IPS-18a (cell line): ENCODE data around the gene MAP2K3.
A peak's percentile ranks its signal among the peaks of the same experiment; 100 is the strongest.

Source experiments
- H3K27ac ChIP-seq: one replicate; pipeline ENCODE4 v1.5.1; 2013; ENCODE audit warnings: low read length
- H3K27me3 ChIP-seq: one replicate; pipeline ENCODE4 v1.6.1; 2013; ENCODE audit warnings: mild to moderate bottlenecking, low read length; ENCODE audit not compliant: control insufficient read depth, insufficient read depth
- H3K36me3 ChIP-seq: one replicate; pipeline ENCODE4 v1.6.1; 2013; ENCODE audit warnings: low read depth, low read length; ENCODE audit not compliant: control insufficient read depth
- H3K4me1 ChIP-seq: one replicate; pipeline ENCODE4 v1.6.1; 2013; ENCODE audit warnings: low read depth, low read length; ENCODE audit not compliant: control insufficient read depth
- H3K4me3 ChIP-seq: one replicate; pipeline ENCODE4 v1.5.1; 2013; ENCODE audit warnings: low read length
- H3K9ac ChIP-seq: one replicate; pipeline ENCODE4 v1.6.1; 2013; ENCODE audit warnings: mild to moderate bottlenecking, low read length, moderate library complexity
- H3K9me3 ChIP-seq: one replicate; pipeline ENCODE4 v1.6.1; 2013; ENCODE audit warnings: low read depth, low read length; ENCODE audit not compliant: control insufficient read depth

MAP2K3 gene

DNA sequence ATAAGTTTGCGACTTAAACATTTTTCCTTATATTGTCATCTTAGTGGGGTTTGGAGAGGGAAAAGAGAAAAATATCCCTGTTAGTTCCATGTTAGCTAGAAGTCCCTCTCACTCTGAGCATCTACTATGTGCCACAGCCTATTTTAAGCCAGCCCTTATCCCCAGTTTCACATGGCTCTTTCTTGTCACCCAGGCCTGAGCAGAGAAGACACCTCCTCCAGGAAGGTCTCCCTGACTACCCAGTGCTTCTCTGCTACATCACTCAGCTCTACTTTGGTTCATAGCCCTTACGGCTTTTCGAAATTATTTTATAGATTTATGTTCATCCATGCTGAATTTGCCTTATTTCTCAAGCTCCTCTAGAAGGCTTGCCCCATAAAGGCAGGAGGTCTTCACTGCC, 7.2 kb upstream of the MAP2K3 start:
- Histone ChIP-seq H3K27me3 (peaks cover 31% of the 10 kb centered on the region), H3K27ac (no peak overlapping the region), H3K4me3 (no peak overlapping the region), H3K36me3 (no peaks in the 10 kb centered on the region), H3K9ac (no peak overlapping the region), H3K4me1 (peaks cover 5% of the 10 kb centered on the region), H3K9me3 (no peaks in the 10 kb centered on the region)

DNA sequence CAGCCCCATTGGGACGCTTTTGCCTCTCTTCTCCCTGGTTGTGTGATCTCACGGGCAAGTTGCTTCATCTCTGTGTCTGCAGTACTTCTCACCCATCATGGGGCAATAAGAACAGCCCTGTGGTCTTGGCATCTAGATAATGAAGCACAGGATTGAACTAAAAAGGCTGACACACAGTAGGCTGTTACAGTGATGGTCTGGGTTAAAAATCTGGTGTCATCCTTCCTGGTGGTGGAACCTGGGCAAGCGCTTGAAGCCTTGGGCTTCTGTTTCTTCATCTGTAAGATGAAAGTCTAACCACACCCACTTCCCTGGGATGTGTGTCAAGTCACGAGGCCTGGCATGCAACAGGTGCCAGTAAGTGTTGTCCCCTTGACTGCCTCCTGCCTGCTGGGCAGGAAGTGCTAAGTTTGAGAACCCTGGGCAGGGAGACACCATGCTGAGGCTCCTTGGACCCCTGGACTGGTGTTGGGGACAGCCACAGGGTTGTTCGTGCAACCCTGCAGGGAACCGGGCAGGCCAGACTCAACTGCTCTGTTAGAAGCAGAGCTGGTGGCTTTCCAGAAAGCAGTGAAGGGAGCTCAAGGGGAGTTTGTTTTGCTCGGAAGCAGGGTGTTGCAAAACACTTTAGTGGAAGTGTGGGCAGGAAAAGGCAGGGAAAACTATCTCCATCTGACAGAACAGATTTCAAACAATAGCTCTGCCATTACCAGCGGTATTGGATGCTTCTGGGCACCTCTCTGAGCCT, 5.9 kb upstream of the MAP2K3 start:
- H3K9me3 ChIP-seq = no peaks in the 10 kb centered on the region
- no peak overlapping the region for H3K4me3 ChIP-seq
- no peak overlapping the region for H3K27ac ChIP-seq
- peaks cover 39% of the 10 kb centered on the region for H3K27me3 ChIP-seq
- H3K9ac ChIP-seq = no peak overlapping the region
- H3K4me1 ChIP-seq = peaks cover 5% of the 10 kb centered on the region
- H3K36me3 ChIP-seq = no peaks in the 10 kb centered on the region

DNA sequence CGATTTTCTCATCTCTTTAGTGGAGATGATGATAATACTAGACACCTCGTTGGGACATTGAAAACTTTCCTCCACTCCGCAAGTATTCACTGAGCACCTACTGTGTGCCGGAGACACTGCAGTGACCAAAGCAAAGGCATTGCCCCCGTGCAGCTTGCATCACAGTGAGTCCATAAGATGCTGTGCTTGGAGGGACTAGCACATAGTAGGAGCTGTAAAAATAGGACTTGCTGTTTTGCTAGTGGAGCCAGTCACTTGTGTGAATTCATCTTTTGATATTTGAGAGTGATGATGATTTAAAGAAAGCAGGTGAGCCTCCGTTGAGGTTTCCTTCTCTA, 5.3 kb upstream of the MAP2K3 start:
- Histone ChIP-seq H3K9me3 (no peaks in the 10 kb centered on the region), H3K27ac (no peak overlapping the region), H3K27me3 (peaks cover 42% of the 10 kb centered on the region), H3K36me3 (no peaks in the 10 kb centered on the region), H3K4me1 (peaks cover 5% of the 10 kb centered on the region), H3K9ac (no peak overlapping the region), H3K4me3 (no peak overlapping the region)

DNA sequence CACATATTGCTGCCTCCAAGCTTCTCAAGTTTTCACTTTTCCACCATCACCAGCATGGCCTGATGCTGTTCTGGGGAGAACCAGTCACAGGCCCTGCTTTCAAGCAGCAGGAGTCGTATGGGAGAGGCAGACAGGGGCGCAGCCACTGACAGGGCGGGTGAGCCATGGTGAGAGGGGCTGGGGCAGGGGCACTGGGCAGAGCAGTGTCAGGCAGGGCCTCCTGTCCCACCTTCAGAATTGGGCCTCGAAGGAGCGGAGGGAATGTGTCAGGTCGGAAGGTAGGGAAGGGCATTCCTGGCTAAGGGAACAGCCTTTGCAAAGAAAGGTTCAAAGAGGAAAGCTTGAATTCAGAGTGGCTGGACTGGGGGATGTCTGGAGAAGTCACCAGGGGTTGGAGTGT, 4.9 kb upstream of the MAP2K3 start:
- no peak overlapping the region for H3K4me3 ChIP-seq
- no peaks in the 10 kb centered on the region for H3K9me3 ChIP-seq
- H3K9ac ChIP-seq = no peak overlapping the region
- no peak overlapping the region for H3K27ac ChIP-seq
- peaks cover 5% of the 10 kb centered on the region for H3K4me1 ChIP-seq
- no peaks in the 10 kb centered on the region for H3K36me3 ChIP-seq
- H3K27me3 ChIP-seq = peaks cover 38% of the 10 kb centered on the region

DNA sequence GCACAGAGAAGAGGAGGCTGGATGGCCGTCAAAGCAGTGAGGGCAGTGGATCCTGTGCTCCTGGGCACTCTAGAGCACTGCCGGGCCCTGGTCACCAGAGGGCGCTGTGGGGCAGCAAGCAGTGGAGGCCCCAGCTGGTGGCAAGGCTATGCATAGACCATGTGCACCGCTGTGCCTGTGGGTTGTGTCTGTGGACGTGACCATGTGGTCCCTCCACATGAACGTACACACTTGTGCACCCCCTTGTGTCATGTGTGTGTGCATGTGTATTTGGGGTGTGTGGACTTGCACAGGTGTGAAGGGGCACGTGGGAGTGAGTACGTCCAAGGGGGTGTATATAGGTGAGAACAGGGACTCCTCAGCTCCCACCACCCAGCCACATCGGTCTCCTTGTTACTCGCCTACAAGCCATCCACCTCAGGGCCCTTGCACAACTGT, 4.4 kb upstream of the MAP2K3 start:
- no peak overlapping the region for H3K27ac ChIP-seq
- peaks cover 4% of the 10 kb centered on the region for H3K4me1 ChIP-seq
- H3K9ac ChIP-seq = no peak overlapping the region

DNA sequence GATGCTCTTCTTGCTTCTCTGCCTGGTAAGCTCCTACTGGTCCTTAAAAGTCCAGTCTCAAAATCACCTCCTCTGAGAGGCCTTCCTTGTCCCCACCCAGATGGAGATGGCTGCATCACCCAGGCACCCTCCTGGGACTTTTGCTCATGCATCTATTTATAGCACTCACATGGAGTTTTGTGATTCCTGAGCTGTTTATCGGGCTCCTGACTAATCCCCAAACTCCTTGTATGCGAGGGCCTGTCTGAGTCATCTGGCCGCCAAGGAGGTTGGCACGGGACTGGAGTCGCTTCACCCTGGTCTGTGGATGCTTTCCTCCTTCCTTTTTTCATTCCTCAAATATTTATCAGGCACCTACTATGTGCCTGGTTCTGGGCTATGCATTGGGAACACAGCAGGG, 2.3 kb upstream of the MAP2K3 start:
- no peak overlapping the region for H3K9ac ChIP-seq
- peaks cover 15% of the 10 kb centered on the region for H3K27me3 ChIP-seq
- no peak overlapping the region for H3K27ac ChIP-seq
- no peaks in the 10 kb centered on the region for H3K9me3 ChIP-seq
- H3K4me1 ChIP-seq = peaks cover 11% of the 10 kb centered on the region
- H3K36me3 ChIP-seq = no peaks in the 10 kb centered on the region
- no peak overlapping the region for H3K4me3 ChIP-seq

More for the DNA sequence above, 4.4 kb upstream of the MAP2K3 start:
- no peak overlapping the region for H3K4me3 ChIP-seq
- H3K27me3 ChIP-seq = peaks cover 33% of the 10 kb centered on the region
- no peaks in the 10 kb centered on the region for H3K36me3 ChIP-seq
- H3K9me3 ChIP-seq = no peaks in the 10 kb centered on the region

DNA sequence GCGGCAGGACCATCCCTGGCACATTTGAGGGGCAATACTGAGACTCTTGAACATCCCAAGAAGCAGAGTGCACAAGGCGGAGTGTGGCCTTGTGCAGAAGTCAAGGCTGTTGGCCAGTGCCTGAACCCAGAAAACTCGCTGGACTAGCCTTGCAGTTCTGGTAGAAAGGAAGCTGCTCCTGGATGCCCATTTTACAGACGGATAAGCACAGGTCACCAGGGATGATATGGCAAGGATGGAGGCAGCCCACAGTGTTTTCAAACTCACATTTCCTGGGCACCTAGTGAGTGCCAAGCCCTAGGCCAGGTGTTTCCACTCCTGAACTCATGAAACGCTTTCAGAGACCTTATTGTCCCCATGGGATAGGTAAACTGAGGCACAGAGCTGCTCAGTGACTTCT, 1.7 kb upstream of the MAP2K3 start:
- peaks cover 11% of the 10 kb centered on the region for H3K4me1 ChIP-seq
- peaks cover 11% of the 10 kb centered on the region for H3K27me3 ChIP-seq
- no peaks in the 10 kb centered on the region for H3K36me3 ChIP-seq
- H3K9me3 ChIP-seq = no peaks in the 10 kb centered on the region
- no peak overlapping the region for H3K9ac ChIP-seq
- H3K27ac ChIP-seq = no peak overlapping the region
- H3K4me3 ChIP-seq = no peak overlapping the region

DNA sequence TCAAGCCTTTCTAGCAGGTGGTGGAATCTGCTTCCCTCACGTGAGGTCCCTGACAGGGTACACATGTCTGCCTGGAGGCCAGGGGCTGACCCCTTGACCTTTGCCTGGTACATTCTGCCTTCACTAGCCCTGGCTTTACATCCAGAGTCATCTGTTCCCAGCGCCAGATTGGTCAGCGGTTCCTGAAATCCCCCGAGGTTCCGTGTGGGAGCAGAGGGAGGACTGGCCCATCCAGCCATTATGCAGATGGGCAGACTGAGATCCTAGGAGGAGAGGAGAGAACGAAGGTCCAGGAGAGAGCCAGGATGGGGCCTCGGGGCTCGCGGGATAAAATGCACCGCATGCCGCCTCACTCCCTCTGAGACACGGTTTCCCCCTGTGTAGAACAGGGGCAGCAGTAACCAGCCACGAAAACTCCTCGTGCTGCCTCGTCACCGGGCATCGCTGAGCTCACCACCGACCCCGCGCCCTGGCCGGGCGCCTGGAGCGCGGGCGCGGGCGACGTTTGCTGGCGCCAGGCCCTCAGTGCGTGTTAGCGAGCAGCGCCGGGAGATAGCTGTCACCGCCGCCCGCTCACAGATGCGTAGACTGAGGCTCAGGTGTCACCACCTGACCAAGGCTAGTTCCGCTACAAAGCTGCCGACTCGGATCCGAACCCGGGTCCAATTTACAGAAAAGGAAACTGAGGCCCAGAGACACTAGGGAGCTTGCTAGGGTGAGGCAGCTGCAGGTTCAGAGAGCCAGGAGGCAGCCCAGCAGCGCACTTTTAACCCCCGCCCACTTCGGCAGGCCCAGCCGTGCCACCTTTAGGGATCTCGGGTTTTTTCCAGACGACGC, 811 bp upstream of the MAP2K3 start:
- no peaks in the 10 kb centered on the region for H3K9me3 ChIP-seq
- peaks cover 11% of the 10 kb centered on the region for H3K27me3 ChIP-seq
- H3K4me3 ChIP-seq = peak overlapping the region; percentile 29
- H3K4me1 ChIP-seq = peaks cover 11% of the 10 kb centered on the region
- no peaks in the 10 kb centered on the region for H3K36me3 ChIP-seq
- H3K27ac ChIP-seq = no peak overlapping the region
- no peak overlapping the region for H3K9ac ChIP-seq

DNA sequence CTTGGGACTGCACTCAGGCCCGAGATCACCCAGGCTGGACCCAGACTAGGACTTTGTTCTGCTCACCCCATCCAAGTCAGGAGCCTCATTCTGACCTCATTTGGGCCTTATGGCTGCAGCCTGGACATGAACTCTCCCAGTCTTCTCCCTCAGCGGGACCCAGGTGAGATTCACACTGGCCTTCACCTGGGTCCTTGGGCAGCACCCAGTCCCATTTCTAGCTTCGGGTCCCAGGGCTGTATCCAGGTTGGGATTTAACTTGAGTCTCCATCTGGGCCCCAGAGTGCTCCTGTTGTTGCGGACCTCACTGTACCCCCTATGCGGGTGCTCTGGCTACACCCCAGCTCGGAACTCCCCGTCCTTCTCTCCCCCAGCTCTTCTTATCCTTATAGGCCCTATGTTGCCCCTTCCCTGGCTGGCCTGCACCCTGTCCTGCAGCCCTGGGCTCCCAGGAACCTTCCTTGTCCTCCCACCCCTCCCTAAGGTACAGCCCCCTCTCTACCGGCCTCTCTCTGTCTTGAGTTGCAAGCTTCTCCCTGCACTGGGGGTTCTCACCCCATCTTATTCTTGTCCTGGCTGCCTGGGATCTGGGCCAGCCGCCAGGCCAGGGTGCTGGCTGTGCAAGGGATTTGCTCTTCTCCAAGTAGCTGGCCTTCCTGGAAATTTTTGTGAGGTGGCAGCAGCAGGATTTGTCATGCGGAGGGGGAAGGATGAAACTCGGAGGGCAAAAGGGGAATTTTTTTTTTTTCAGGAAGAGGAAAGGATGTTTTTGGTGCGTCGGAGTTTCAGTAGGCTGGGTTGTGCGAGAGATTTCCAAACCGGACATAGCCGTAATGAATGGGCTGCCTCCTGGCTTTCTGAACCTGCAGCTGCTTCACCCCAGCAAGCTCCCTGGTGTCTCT, 904 bp downstream of the MAP2K3 start:
- Histone ChIP-seq H3K27me3 (peaks cover 11% of the 10 kb centered on the region), H3K27ac (no peak overlapping the region), H3K9ac (peak overlapping the region; percentile 57), H3K4me1 (peaks cover 11% of the 10 kb centered on the region), H3K4me3 (peak overlapping the region; percentile 85), H3K36me3 (no peaks in the 10 kb centered on the region), H3K9me3 (no peaks in the 10 kb centered on the region)

DNA sequence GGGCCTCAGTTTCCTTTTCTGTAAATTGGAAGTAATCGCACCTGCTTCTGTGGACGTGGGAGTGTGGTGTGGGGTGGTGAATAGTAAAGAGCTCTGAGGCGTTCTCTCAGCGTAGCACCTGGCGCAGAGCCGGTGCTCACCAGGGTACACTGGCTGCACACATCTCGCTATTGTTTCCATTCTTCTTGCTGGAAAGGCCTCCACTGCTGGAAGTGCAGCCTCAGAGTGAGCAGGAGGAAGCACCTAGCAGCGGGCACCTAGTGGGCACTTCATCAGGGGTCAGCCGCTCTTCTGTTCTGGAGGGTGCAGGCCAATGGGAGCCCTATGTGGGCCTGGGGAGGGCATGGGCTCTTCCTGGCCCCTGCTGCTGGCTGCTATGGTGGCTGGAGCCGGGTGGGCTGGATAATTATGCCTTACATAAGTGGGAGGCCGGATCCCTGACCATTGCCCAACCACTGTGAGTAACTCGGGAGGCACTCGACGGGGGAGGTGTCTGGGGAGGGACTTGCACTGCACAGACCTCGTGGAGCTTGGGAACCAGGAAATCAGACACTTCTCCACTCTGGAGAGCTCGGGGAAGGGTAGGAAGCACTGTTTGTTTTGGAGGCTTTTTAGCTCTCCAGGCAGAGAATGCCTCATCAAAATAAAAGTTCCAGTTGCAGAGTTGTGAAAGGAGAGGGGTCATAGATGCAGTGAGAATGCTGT, 1.7 kb downstream of the MAP2K3 start:
- no peak overlapping the region for H3K27ac ChIP-seq
- peaks cover 11% of the 10 kb centered on the region for H3K4me1 ChIP-seq

More for the DNA sequence above, 1.7 kb downstream of the MAP2K3 start:
- Histone ChIP-seq H3K36me3 (no peaks in the 10 kb centered on the region), H3K9me3 (no peaks in the 10 kb centered on the region), H3K9ac (no peak overlapping the region), H3K27me3 (peaks cover 11% of the 10 kb centered on the region), H3K4me3 (peak overlapping the region; percentile 85)
